ENCODE measurements around the gene B9D1.

B9D1 gene, protein sequence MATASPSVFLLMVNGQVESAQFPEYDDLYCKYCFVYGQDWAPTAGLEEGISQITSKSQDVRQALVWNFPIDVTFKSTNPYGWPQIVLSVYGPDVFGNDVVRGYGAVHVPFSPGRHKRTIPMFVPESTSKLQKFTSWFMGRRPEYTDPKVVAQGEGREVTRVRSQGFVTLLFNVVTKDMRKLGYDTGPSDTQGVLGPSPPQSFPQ

DNA sequence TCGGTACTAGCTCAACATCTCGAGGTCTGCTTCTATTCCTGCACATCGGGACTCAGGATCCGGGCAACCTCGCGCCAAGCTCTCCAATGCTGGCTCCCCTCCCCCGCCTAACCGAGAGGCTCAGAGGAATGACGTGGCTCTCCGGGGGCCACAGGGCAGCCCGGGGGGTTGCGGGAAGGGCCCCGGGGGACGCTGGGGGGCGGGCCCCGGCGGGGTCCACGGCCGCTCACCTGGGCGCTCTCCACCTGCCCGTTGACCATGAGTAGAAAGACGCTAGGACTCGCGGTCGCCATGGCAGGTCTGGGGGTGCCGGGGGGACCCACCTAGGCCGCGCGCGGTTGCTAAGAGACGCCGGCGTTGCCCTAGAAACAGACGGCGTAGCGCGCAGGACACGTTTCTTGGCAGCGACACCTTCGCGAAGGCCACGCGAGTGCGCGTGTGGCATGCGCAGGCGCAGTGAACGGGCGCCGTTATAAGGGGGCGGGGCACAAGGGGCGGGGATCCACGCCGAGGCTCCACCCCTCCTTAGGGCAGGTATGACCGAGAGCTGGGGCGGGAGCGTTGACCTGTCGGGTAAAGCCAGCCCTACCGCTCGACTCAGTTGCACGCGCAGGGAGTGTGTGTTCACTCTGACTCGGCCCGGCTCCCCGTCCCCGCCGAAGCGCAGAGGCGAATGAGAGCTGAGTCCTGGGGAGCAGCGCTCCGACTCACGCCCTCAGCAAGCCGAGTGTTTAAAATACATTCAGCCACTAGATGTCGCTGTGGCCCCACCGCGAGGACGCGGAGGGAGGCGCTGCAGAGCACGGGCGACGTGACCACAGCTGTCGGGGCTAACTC lies at the start of gene B9D1:
Gene B9D1, minus strand, starts transcription at position 447 of the 837 bp plus-strand sequence. Its CDS starts 154 bp downstream, at position 293.
- peak; percentile 95 to 96 for DNase-seq

DNA sequence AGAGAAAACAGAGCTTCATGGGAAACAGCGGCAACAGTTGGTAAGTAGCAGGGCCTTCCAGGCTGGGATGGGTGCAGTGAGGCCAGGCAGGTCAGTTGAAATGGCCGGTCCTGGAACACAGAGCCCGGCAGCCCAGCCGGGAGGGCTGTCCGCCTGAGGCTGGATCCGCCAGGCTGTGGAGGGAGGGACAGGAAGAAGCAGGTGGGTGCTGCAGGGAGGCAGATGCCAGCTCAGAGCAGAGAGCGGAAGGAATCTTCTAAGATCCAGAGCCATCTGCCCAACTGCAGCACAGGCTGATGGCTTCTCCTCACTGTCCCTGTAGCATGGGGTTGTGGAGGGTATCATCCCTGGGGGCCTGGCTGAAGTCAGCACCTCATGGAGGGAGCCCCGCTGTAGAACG lies 49.1 kb upstream of the B9D1 start:
- DNase-seq, result peak; percentile 43 to 46

DNA sequence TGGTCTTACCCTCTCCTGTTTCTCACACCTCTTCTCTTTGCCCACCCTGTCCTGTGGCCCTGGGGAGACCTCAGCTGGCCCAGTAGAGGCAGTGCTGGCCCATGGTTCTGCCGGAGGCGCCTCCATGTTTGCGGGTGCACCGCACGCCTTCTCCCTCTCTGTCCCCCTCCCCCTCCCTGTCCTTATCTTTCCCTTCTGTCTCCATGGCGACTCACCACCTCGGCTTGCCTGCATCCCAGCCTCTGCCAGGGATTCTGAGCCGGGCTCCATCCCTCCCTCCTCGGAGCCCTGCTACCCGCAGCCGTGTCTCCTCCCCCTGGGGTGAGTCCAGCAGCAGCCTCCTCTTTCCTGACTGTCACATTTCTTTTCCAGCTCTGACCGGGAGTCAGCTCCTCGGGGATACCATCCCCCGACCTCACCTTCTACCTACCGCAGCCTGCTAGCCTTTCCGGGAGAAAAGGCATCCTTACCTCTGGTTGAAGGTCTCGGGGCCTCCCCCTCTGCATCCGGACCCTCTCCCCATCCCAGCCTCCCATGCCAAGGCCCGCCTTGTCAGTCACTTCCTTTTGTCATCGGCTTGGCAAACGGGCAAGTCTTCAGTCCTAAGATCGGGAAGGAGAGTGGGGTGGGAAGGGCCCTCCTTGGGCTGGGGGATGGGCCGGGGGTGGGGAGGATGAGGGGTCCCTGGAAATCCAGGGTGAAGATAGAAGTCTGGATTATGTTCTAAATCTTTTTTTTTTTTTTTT lies 48.5 kb upstream of the B9D1 start, which contains the start of gene RNF112:
Gene RNF112, plus strand, starts transcription at position 358 of the 746 bp plus-strand sequence. Its CDS starts 177 bp downstream, at position 535.
- DNase-seq, result no peak

DNA sequence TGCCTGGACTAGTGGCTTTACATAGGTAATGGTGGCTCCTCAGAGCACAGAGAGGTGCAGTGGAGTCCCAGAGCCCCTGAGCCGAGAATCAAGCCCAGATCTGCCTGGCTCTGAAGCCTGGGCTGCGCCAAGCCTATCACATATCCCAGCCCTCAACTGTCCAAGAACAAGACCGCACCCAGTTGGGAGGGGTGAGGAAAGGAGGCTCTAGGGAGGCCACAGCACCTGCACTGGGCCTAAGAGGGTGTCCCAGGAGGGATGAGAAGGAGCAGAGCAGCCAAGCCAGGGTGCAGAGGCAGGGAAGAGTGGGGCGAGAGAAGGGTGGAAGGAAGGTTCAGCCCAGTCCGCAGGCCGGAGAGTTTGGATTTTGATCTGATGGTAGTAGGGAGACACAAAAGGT lies 47.6 kb upstream of the B9D1 start:
- DNase-seq, result no peak

DNA sequence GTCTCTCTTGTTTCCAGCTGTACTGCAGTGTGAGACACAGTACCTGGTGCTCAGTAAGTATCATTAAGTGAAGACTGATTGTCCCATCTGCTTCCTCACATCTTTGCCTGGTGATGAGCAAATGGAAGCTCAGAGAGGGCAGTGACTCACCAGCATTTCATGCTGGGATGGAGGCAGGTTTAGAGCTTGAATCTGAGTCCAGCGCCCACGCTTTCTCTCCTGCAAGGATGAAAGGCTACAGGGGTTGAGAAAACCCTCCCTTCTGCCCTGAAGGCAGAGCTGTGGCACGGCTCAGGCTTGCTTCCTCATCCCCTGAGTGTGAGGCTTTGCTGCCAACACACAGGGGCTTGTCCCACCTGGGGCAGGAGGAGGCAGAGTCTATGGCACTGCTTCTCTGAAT lies 47.0 kb upstream of the B9D1 start:
- no peak for DNase-seq

DNA sequence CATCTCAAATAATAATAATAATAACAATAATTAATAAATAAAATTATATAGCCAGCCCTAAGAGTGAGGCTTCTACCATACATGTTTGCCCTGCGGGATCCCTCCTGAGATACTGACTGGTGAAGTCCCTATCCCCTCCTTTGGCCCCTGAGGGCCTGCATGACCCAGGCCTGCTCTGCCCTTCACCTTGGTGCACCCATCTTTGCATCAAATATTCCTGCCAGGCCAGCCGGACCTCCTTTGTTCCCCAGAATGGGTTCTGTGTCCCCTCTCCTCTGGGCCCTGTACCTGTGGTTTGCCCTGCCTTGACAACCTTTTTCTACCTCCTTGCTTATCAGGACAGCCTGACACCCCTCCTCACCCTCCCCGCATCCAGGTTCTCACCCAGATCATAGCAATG lies 46.5 kb upstream of the B9D1 start:
- DNase-seq, result no peak

DNA sequence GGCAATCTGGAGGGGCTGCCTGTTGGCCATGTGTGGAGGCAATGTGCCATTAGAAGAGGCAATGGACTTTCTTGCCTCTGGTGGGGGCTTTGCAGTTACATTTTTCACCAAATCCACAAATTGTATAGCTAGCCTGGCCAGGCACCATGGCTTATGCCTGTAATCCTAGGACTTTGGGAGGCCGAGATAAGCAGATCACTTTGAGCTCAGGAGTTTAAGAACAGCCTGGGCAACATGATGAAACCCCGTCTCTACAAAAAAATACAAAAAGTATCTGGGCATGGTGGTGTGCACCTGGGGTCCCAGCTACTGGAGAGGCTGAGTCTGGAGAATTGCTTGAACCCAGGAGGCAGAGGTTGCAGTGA lies 45.8 kb upstream of the B9D1 start:
- DNase-seq, result no peak

DNA sequence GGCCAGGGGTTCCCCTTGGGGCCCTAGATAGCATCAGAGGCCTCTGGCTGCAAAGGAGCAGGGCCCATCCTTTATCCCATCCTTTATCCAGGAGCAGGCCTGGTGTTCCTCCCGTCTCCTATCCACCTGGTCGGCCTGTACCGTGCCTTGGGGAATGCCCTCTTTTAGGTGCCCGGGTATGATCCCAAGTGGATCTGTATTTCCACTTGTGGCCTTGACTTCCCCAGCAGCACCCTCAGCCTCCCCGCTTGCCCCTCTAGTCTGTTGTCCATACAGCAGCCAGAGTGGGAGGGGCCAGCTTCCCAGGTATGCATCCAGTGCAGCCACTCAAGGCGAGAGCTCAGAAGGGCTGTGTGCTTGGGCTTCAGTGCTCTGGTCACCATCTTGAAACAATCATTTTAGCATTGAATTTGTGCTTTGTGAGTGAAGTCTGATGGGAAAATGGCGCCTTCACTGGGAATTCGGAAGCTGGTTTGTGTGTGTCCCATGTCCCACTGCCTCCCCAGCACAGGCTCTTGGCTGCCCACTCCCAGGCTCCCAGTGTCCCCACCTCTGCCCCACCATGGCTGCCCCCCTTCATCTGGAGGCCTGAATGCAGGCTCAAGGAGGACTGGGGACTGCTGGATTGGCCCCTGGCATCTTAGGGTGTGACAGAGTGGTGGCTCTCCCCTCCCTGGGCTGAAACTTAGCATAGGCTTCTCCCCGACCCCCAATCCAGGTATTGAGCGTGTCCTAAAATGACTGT lies 45.2 kb upstream of the B9D1 start:
- DNase-seq, result no peak

DNA sequence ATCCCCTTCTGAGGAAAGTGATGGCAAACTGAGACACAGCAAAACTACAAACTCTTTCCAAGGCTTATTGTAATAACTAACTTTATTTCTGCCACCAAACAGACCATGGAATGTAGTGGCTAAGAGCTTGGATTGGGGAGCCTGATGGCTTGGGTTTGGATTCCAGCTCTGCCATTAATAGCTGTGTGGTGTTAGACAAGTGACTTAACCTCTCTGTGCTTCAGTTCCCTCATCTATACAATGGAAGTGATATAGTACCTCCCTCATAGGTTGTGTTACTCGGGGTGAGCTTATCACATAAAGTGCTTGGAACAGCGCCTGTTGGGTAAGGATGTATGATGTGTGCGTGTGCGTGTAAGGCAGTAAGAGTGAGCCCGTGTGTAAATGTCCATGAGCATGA lies 42.6 kb upstream of the B9D1 start:
- no peak for DNase-seq

DNA sequence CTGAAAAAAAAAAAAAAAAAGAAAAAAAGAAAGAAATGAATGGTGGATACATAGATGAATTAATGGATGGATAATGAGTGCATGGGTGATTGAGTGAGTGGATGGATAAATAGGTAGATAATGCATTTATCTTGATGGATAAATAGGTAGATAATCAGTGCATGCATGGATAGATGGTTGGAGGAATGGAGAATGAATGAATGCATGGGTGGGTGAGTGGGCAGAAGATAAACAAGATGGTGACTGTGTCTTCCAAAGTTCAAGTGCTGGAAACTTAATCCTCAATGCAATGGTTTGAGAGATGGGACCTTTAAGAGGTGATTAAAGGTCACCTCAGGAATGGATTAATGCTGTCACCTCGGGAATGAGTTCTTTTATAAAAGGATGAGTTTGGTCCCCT lies 41.7 kb upstream of the B9D1 start:
- no peak for DNase-seq

DNA sequence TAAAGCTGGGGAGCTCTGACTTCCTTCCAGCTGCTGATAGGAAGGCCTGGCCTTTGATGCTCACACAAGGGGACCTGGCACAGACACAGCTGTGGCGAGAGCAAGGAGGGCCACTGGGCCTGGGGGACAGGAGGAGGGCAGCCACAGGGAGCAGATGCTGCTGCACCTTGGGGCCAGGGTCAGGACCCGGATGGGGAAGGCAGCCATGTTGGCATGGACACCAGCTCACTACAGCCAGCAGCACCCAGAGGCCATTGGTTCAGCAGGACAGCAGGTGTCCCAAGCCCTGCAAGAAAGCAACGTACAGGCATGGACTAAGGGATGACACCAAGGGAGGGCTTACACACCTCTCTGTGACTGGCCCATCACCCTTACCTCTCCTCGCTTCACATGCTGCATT lies 40.5 kb upstream of the B9D1 start:
- no peak for DNase-seq

DNA sequence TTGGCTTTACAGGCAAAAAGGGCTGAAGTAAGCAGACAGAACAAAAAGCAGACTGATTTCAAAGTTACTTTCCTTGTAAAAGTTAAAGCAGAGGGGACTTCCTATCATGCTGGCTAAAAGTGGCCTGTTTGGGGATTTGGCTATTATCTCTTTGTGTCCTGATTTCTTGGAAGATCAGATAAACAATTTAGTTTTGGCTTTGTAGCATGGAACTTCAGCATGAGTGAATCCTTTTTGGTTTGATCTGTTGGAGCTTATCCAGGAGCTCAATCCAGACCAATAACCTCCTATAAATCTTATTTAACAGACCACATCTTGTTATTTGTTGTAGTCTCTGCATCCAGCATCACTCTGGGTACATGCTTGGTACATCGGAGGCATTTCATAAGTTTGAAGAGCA lies 39.6 kb upstream of the B9D1 start:
- DNase-seq, result no peak

DNA sequence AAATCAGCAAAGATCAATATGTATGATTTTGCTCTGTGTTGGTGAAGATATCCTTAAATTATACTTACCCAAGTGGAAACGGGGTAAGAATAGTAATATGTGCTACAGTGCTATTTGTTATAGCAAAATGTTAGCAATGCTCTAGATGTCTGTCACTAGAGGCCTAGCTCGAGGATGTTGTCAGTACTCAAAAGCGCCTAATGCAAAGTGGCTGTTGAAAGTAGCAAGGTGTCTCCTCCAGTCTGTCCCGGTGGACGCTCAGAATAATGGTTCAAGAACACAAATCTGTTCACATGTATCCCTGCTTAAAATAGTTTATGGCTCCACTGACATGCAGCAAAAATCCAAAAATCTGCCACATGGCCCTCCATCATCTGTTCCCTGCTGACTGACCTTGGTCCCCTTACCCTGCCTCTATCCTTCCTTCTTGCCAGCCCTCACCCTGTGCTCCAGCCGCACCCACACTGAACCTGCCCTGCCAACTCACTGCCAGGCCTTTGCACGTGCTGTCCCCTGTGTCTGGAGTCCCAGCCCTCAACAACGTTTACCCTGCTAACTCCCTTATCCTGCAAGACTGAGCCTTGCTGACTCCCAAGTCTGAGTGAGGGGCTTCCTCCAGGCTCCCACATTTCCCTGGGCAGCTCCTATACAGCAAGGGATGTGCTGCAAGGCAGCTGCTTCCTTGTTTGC lies 38.9 kb upstream of the B9D1 start:
- DNase-seq, result peak in 1 of 2 experiments; percentile 31

DNA sequence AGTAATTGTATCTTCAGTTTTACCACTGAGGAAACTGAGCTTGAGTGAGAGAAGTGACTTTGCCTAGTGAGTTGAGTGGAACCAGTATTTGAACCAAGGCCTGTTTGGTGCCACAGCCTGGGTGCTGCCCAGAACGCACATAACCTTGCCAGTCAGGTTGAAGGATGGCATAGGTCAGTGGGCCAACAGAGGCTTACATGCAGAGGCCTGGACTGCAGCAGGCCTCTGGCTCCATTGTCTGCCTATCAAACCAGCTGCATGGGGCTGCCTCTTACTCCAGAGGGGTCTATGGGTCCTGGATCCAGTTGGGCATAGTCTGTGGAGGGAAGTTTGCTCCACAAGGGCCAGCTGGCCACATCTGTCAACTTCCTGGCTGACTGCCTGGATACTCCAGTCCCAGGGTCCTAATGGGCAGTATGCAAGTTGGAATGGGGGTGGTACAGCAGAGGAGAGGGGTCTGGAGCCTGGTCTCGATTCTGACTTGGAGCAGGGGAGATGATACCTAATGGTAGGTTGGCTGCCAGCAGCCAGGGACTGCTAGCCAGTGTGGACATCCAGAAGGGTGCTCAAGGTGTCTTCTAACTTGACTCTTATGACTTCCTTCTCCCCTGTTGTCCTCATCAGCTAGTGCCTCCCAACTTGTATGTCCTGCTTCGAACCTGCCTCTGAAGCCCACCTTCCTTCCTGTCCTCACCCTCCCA lies 37.4 kb upstream of the B9D1 start:
- no peak for DNase-seq

DNA sequence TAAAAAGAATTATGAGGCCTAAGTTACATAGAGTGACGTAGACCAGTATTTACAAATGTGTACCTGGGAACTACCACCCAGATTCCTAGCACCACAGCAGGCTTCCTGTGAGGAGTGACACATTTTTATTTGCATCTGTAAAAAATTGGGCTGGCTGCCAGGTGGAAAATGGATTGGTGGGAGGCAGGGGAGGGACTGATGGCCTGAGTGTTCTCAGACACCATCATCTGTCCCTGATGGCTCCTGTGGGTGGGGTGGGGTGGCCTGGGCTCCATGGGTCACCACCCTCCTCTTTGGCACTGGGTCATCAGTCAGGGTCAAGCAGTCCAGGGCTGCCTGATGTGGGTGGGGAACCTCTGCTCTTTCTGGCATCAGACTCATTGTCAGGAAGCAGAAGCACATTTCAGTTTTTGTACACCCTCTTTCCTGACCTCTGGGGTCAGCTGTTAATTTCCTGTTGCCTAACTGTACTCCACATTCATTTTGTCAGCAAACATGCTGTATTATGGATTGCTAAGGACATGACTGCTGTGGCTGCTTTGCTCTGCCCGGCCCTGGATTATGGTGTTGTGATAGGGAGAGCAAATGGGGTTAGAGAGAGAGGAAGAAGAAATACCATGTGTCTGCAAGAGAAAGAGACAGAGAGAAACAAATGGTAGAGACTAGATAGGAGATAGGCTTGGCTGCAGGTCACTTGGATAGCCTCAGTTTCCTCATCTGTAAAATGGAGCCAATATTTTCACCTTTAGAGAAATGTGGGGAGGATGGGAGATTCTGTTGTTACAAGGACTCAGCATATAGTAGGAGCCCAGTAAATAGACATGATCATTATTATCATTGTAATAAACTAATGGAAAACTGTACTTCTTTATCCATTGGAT lies 36.0 kb upstream of the B9D1 start:
- peak; percentile 69 to 85 for DNase-seq

DNA sequence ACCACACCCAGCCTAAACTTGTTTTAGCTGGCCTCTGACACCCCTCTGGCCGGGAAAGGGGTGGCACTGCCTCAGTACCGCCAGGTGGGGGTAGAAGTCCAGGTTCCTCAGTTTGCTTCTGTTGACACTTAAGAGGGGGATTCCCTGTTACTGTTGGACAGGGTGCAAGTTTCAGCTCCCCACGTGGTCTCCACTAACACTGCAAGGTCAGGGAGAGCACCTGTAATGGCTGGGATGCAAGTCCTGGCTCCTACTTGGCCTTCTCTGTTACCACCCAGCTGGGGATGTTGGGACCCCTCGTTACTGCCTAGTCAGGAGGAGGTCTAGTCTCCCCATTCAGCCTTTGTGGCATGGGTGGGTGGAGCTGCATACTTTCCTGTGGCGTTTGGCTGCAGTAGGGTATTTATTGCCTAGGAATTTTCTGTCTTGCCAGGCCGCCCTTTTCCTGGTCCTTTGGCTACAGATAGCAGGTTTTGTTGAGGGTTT lies 35.1 kb upstream of the B9D1 start:
- no peak for DNase-seq

DNA sequence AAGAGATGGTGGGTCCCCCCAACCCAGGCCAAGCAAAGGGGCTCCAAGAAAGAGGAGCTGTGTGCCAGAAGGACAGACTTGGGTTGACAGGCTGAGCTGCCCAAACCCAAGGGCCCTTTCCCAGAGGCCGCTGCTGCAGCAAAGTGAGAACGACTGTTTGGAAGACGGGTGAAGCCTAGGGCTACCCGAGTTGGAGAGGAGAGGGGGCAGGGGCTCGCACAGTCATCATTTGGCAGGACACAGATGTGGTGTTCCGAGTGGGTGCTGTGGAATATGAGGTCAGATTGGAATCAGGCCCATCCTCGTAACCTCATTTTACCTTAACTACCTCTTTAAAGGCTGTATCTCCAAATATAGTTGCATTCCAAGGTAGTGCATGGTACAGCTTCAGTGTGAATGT lies 29.8 kb upstream of the B9D1 start:
- DNase-seq, result no peak

DNA sequence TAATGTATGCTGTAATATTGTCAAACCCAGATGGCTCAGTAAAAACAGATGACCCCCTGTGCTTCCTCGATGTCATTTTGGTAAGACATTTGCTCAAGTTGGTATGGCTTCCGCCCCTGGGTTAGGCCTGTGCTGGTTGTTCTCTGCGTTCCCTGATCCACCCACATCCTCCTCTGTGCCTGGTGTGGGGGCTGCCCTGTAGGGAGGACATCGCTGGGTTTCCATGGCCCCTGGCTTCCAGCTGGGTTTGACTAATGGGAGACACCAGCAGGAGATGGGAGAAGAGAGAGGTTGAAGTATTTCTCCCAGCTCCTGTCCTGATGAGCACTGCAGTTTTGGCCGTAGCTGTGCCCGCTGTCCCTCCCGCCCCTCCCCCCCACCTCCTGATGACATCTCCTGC lies 28.9 kb upstream of the B9D1 start:
- no peak for DNase-seq

DNA sequence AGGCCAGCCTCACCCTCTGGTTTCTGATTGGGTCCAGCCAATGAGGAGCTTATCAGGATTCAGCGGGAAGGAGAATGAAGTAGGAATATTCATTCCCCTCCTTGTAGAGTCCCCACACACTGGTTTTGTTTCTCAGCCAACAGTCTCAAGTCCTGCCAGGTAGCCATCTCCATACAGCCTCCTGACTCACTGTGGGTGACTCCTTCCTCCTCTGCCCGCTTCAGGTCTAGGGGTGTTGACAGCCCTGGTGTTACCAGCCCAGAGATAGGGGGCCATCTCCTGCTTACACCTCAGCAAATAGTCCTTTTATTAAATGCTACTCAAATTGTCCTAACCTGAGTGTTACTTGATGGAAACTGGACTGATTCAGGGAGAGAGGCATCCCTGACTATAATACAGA lies 28.4 kb upstream of the B9D1 start:
- no peak for DNase-seq

All from SHP77 (cell line).